Caco-2 (cell line): ENCODE results near the gene IFI27L1. TPM values are rescaled to one million over a fixed set of nuclear protein-coding genes. Genes with fewer than 3 reads are reported as not detected.

ENCODE experiments used
- BruUV-seq: library from RNA; stranded (reverse); fragments of 400-500 nt; replicated peaks from 2 replicates; lab custom pipeline; 2021; lab: Mats Ljungman, UMichigan
- CTCF ChIA-PET: fragments of 300-600 bp; sonication (Branson Sonifier 250); formaldehyde crosslinking; loops from one replicate; lab custom pipeline; 2022; ENCODE audit warnings: antibody characterized with exemption; lab: Charles Lee
- POLR2A ChIA-PET: fragments of 300-600 bp; sonication (Branson Sonifier 250); formaldehyde crosslinking; loops from one replicate; lab custom pipeline; 2022; ENCODE audit warnings: antibody characterized with exemption; lab: Charles Lee
- DNase-seq, 2 experiments: peaks; one replicate each; pipeline versions ENCODE4 v3.0.0 to v3.0.0-alpha.2; 2020 to 2022
- H3K27me3 ChIP-seq: replicated peaks from 2 replicates; pipeline ENCODE4 v1.6.0; 2011; ENCODE audit warnings: low read length; ENCODE audit not compliant: control insufficient read depth, insufficient read depth
- H3K36me3 ChIP-seq: 2 replicates; pipeline ENCODE4 v1.5.1; 2011; ENCODE audit warnings: low read length; ENCODE audit not compliant: control insufficient read depth, insufficient read depth
- H3K4me1 ChIP-seq: fragments of 250-450 bp; sonication (Bioruptor Pico); 2 replicates; pipeline ENCODE4 v1.5.1; 2020; ENCODE audit warnings: mild to moderate bottlenecking
- H3K4me3 ChIP-seq: 2 replicates; pipeline ENCODE4 v1.5.1; 2011; ENCODE audit warnings: low read depth, mild to moderate bottlenecking, control low read depth, low read length
- H3K9me3 ChIP-seq: fragments of 250-450 bp; sonication (Bioruptor Pico); 2 replicates; pipeline ENCODE4 v1.5.1; 2020; ENCODE audit warnings: mild to moderate bottlenecking, moderate library complexity
- H3K27ac Mint-ChIP-seq: one replicate; pipeline ENCODE4 v1.8.0; 2022; ENCODE audit warnings: mixed read lengths; ENCODE audit not compliant: unreplicated experiment
- H3K27me3 Mint-ChIP-seq: one replicate; pipeline ENCODE4 v1.8.0; 2022; ENCODE audit warnings: mixed read lengths; ENCODE audit not compliant: insufficient read depth, unreplicated experiment
- H3K36me3 Mint-ChIP-seq: one replicate; pipeline ENCODE4 v1.8.0; 2022; ENCODE audit warnings: mild to moderate bottlenecking, mixed read lengths; ENCODE audit not compliant: insufficient read depth, unreplicated experiment
- H3K4me1 Mint-ChIP-seq: one replicate; pipeline ENCODE4 v1.8.0; 2022; ENCODE audit warnings: low read depth, mixed read lengths; ENCODE audit not compliant: unreplicated experiment
- H3K4me3 Mint-ChIP-seq: one replicate; pipeline ENCODE4 v1.8.0; 2022; ENCODE audit warnings: mild to moderate bottlenecking, moderate library complexity, mixed read lengths; ENCODE audit not compliant: unreplicated experiment
- H3K9me3 Mint-ChIP-seq: one replicate; pipeline ENCODE4 v1.8.0; 2022; ENCODE audit warnings: mixed read lengths; ENCODE audit not compliant: unreplicated experiment
- CTCF ChIP-seq, 2 experiments: fragments of 200-600 bp in 1 of 2; IDR thresholded peaks; 1 replicate in 1 of 2; 2 replicates in 1 of 2; pipeline versions ENCODE4 v1.5.1 to v1.8.0; 2011 to 2022; ENCODE audit warnings: antibody characterized with exemption in 1 of 2, control low read depth in 1 of 2, inconsistent platforms in 1 of 2, low read depth in 1 of 2, low read length in 1 of 2, mild to moderate bottlenecking in 1 of 2, moderate library complexity in 1 of 2; ENCODE audit not compliant: insufficient read depth in 1 of 2, severe bottlenecking in 1 of 2, unreplicated experiment in 1 of 2
- intact Hi-C: fragments of 100-400 bp; cut with micrococcal nuclease; formaldehyde crosslinking; loops from one replicate; pipeline ENCODE4 v1.10.0; 2022; ENCODE audit not compliant: unreplicated experiment
- total RNA-seq: library from RNA; stranded (reverse); gene quantifications from 2 replicates; pipeline ENCODE4 v1.2.3, GENCODE V29; 2022

IFI27L1 gene
- total RNA-seq, 1 experiment from 2014 or later, result 13.6 TPM

GRCh38 chr14:94050231-94050880, 30.8 kb upstream of the IFI27L1 start:
- intact Hi-C loops, result no loop called here
- BruUV-seq, result no TSS peak
- H3K4me3 ChIP-seq, result no peak overlapping the region
- no peak overlapping the region for H3K4me3 Mint-ChIP-seq
- DNase-seq, result no peak
- no peaks in the 10 kb centered on the region for H3K27me3 ChIP-seq
- POLR2A ChIA-PET, result no interaction called here
- no peaks in the 10 kb centered on the region for H3K9me3 ChIP-seq
- H3K4me1 Mint-ChIP-seq, result no peaks in the 10 kb centered on the region
- CTCF ChIA-PET, result interaction anchor here (1.1 to 1.3 kb wide), 2 partner anchors 30 to 86 kb away, joined by 3 to 6 read pairs; partner anchors contain the start of genes DDX24 and IFI27L1
- no peak overlapping the region for H3K27ac Mint-ChIP-seq
- H3K4me1 ChIP-seq, result no peaks in the 10 kb centered on the region
- no peak for TF ChIP-seq CTCF (IDR thresholded peaks at IDR 0.05; ENCODE audit: insufficient read depth in 1 of 2, low read depth in 1 of 2, low read length in 1 of 2, severe bottlenecking in 1 of 2, unreplicated experiment in 1 of 2)
- H3K27me3 Mint-ChIP-seq, result no peaks in the 10 kb centered on the region
- no peaks in the 10 kb centered on the region for H3K9me3 Mint-ChIP-seq
- H3K36me3 Mint-ChIP-seq, result peaks cover 64% of the 10 kb centered on the region
- peaks cover 3% of the 10 kb centered on the region for H3K36me3 ChIP-seq

- ChIA-PET POLR2A (no interaction called here), CTCF (interaction anchor here (0.6 to 3.1 kb wide), 5 partner anchors 16 to 85 kb away, joined by 3 to 28 read pairs (median 4); partner anchors contain the start of genes DDX24 and IFI27L1)
- Mint-ChIP-seq H3K27me3 (no peaks in the 10 kb centered on the region), H3K9me3 (no peaks in the 10 kb centered on the region), H3K36me3 (peaks cover 67% of the 10 kb centered on the region), H3K27ac (no peak overlapping the region), H3K4me1 (no peaks in the 10 kb centered on the region), H3K4me3 (no peak overlapping the region)
- peak; percentile 28 to 57 for TF ChIP-seq CTCF (IDR thresholded peaks at IDR 0.05; ENCODE audit: insufficient read depth in 1 of 2, low read depth in 1 of 2, low read length in 1 of 2, severe bottlenecking in 1 of 2, unreplicated experiment in 1 of 2)
- no TSS peak for BruUV-seq
- H3K9me3 ChIP-seq, result no peaks in the 10 kb centered on the region
- intact Hi-C loops, result loop anchor here (1.0 kb wide), 1 partner anchor 85 kb away; no protein-coding TSS in a partner anchor
- H3K4me3 ChIP-seq, result no peak overlapping the region
- H3K4me1 ChIP-seq, result no peaks in the 10 kb centered on the region
- peak in 1 of 2 experiments; percentile 25 for DNase-seq
- H3K36me3 ChIP-seq, result peaks cover 3% of the 10 kb centered on the region
- no peaks in the 10 kb centered on the region for H3K27me3 ChIP-seq
Measured at GRCh38 chr14:94051115-94051514, 30.0 kb upstream of the IFI27L1 start.

GRCh38 chr14:94051779-94052178, 29.3 kb upstream of the IFI27L1 start:
- DNase-seq, result no peak
- no peaks in the 10 kb centered on the region for H3K27me3 Mint-ChIP-seq
- BruUV-seq, result no TSS peak
- no peak overlapping the region for H3K4me3 Mint-ChIP-seq
- H3K27ac Mint-ChIP-seq, result no peak overlapping the region
- intact Hi-C loops, result loop anchor here (1.0 kb wide), 1 partner anchor 85 kb away; no protein-coding TSS in a partner anchor
- H3K4me1 ChIP-seq, result no peaks in the 10 kb centered on the region
- no peak overlapping the region for H3K4me3 ChIP-seq
- TF ChIP-seq CTCF (IDR thresholded peaks at IDR 0.05; ENCODE audit: insufficient read depth in 1 of 2, low read depth in 1 of 2, low read length in 1 of 2, severe bottlenecking in 1 of 2, unreplicated experiment in 1 of 2), result no peak
- no peaks in the 10 kb centered on the region for H3K9me3 ChIP-seq
- H3K36me3 ChIP-seq, result peaks cover 3% of the 10 kb centered on the region
- no peaks in the 10 kb centered on the region for H3K27me3 ChIP-seq
- H3K9me3 Mint-ChIP-seq, result no peaks in the 10 kb centered on the region
- no peaks in the 10 kb centered on the region for H3K4me1 Mint-ChIP-seq
- H3K36me3 Mint-ChIP-seq, result peaks cover 69% of the 10 kb centered on the region
- POLR2A ChIA-PET, result interaction anchor here (1.0 kb wide), 1 partner anchor 29 kb away, joined by 3 read pairs; the partner anchor contains the start of genes DDX24 and IFI27L1
- CTCF ChIA-PET, result interaction anchor here (1.0 to 3.1 kb wide), 4 partner anchors 15 to 85 kb away, joined by 4 to 28 read pairs (median 5); partner anchors contain the start of genes DDX24 and IFI27L1
